Measurements from ENCODE around the gene PDP2.
A peak's percentile ranks its signal among the peaks of the same experiment; 100 is the strongest.
"Not testable (repeated sequence)": the region's sequence is repeated elsewhere in the genome, so short reads cannot be mapped to it uniquely, and the experiment has no call there.

Gene PDP2

DNA sequence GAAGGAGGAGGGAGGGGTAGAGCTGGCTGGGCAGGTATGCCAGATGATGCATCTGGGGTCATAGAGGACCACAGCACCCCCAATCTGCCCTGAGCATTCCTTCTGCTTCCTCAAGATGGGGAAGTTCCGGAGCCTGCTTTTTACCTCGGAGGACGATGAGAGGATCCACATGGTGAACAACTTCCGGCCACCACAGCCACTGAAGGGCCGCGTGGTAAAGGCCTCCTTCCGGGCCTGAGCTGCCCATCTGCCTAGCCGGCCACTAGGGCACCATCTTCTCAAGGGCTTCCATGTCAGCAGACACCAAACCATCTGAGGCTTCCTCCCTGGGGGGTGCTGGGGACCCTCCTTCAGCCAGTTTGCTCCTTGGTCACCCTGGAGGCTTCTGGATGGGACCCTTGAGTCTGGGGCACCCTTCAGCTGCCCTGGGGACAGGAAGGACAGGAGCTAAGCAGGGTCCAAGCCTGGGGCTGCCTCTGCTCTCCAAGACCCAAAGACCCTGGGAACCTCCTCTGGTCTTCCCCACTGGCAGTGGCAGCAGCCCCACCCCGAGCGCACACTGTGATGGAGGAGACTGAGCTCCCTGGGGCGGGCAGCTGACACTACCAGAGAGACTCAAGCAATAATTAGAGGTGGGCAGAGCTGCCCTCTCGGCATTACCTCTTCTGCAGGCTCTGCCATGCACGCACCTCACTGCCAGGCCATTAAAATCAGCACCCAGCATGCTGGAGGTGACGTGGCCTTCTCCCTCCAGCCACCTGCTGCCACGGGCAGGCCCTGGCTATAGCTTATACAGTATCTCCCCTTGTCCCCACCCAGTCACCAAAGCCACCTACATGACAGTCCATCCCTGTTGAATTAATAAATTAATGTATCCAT, 26.8 kb upstream of the PDP2 start:
- no peak for DNase-seq (ENCODE audit: low spot score)

- DNase-seq (ENCODE audit: low spot score): no peak
Measured at GRCh38 chr16:66856184-66856730, 24.1 kb upstream of the PDP2 start.

- no peak for DNase-seq (ENCODE audit: low spot score)
Measured at GRCh38 chr16:66856801-66857200, 23.5 kb upstream of the PDP2 start.

GRCh38 chr16:66857437-66857836, 22.9 kb upstream of the PDP2 start:
- DNase-seq (ENCODE audit: low spot score): no peak

DNA sequence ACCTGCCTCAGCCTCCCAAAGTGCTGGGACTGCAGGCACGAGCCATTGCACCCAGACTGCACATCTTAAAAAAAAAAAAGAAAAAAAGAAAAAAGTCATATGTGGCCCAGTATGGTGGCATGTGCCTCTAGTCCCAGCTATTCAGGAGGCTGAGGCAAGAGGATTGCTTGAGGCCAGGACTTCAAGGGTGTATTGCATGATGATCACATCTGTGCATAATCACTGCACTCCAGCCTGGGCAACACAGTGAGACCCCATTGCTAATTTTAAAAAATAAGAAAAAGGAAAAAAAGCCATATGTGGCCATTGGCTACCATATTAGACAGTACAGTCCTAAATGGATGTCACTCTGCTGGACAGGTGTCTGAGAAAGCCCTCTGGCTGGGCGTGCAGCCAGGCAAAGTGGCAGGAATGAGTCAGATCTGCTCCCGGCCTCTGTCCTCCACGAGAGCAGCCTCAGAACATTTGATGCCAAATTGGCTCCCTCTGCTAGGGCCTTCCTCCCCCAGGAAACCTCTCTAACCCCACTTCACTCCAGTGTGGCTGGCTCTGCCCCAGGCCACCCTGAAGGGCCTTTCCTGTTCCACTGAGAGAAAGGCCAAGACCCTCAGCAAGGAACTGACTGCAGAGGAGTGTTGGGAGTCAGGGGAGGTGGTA, 21.4 kb upstream of the PDP2 start:
- DNase-seq (ENCODE audit: low spot score): peak; percentile 29

DNA sequence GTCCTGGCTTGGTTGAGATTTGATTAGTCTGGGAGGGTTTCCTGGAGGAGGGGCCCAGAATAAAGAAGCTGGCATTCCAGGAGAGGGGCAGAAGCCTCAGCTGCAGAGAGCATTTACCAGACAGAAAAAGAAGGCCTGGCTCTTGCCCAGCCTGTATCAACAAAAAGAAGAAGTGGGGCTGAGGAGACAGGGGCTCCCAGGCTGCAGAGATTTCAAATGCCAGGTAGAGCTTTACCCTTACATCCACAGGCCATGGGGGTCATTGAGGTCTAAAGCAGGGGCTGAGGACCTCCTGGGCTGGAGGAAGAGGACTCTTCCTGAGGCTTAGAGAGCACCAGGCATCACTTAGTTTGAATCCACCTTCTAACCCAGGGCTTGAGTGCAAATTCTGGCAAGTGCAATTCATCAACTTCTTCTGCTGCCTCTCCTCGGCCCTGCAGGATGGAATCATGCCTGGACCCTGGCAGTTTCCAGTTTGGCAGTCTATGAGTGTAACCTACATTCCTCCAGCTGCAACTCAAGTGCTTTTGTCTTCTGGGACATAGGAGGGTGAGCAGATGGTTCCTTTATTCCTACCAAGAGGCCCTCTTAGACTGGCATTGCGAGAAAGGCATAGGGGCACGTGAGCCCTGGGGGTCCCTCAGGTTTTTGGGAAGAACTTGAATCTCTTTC, 20.8 kb upstream of the PDP2 start:
- no peak for DNase-seq (ENCODE audit: low spot score)

DNA sequence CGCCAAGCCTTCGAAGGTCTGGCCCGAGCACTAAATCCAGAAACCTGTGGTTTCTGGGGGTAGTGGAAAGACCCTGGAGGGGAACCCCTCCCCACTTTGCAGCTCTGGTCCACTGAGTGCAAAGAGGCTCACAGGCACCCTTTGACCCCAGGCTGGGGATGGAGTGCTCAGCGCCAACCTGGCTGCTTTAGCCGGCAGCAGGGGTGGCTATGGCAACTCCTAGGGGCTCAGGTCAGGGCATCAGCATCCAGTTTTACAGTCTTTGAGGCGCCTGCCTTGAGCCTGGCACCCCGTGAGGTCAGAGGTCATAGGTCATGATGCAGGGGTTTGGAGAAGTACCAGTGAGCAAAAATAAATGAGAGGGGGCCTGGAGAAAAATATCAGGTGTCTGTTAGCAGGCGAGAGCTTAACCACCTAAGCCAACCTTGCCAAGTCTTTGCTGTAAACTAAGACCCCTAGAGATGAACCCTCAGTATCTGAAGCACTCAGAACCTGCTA, 18.2 kb upstream of the PDP2 start:
- DNase-seq (ENCODE audit: low spot score): no peak

GRCh38 chr16:66863707-66864106, 16.6 kb upstream of the PDP2 start:
- no peak for DNase-seq (ENCODE audit: low spot score)

DNA sequence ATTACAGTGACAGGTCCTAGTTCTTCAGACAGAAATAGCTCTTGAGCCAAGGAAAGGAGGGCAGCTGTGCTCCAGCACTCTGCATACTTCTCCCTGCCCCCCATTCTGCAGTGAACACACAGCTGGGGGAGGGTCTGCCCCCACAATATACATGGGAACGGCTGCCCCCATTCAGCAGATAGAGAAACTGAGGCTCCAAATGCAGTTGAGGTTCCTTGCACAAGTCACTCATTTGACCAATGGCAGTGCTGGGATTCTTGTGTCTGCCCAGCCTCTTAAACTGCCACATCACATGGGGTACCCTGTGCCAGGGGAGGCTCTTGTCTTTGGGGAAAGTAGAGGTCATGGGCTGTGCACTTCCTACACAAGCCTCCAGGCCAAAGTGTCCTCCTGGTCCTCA, 10.9 kb upstream of the PDP2 start:
- DNase-seq (ENCODE audit: low spot score): no peak

GRCh38 chr16:66871363-66871762, 9.0 kb upstream of the PDP2 start:
- DNase-seq (ENCODE audit: low spot score): not testable (repeated sequence)

- no peak for DNase-seq (ENCODE audit: low spot score)
Measured at GRCh38 chr16:66871840-66872239, 8.5 kb upstream of the PDP2 start.

- DNase-seq (ENCODE audit: low spot score): no peak
Measured at GRCh38 chr16:66872559-66872942, 7.8 kb upstream of the PDP2 start.

DNA sequence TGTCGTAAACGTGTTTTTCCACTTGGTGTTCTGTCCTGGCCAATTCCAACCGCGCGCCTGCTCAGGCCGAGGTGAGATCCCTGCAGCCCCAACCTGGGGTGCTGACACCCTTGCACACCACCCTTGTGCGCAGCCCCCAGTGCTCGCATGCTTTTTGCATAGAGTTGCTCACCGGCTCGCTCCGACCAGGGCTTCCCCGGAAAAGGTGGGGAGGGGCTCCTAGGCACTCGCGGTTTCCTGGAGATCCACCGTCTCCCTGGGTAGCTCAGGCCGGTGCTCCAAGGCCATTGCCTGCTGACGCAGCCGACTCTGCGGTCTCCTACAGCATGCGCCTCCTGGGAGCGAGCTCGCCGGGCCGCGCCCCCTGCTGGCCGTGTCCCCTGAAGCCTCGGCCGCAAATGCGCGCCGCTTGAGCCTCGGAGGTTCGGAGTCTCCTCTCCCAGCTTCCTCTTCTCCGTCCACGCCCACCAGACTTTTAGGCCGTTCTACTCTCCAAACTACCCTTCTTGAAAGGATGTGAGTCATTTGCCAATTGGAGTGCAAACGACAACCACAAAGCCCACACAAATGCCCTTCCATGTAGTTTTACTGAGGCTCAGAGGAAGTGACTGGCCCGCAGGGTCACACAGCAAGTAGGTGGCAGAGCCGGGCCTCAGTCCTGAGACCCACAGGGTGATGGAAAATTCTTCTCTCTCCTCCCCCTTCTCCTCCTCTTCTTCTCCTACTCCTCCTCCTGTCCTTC, 7.2 kb upstream of the PDP2 start:
- DNase-seq (ENCODE audit: low spot score): peak; percentile 91

GRCh38 chr16:66873685-66874055, 6.6 kb upstream of the PDP2 start:
- DNase-seq (ENCODE audit: low spot score): no peak

GRCh38 chr16:66874079-66874775, 6.1 kb upstream of the PDP2 start:
- no peak for DNase-seq (ENCODE audit: low spot score)

DNA sequence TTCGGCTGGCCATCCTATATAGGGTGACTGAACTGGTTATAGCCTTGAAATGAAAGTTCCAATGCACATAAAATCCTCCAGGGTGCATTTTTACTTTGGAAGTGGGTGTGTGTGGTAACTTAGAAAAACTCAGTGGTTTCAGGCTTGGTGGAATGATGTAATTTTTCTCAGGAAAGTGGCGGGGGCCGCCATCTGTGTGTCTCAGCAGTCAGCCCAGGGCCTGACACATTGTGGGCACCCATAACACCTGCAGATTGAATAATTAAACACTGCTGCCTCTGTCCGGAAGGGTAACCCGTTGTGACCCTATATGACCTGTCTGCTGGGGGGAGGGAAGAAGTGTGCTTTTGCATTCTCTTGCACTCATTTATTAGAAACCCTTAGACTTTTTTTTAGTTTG, 2.2 kb upstream of the PDP2 start:
- no peak for DNase-seq (ENCODE audit: low spot score)

DNA sequence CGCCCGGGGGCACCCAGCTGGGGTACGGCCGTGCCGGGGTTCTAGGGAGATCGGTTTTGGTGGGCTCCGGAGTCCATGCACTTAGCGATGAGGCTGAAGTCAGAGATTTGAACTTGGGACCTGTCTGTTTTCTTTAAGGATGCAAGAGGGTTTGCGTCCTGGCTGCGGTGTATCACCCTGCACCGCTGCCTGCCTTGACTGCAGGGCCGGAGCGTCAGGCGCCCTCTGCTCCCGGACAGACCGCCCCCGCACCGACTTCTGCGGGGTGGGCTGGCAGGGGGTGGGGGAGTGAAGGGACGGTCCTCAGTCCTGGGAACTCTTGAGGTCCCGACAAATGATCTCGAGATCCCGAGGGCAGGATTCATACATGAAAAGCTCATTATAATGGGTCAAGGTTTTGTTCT, 701 bp downstream of the PDP2 start:
- no peak for DNase-seq (ENCODE audit: low spot score)

- DNase-seq (ENCODE audit: low spot score): no peak
Measured at GRCh38 chr16:66881560-66881959, 1.2 kb downstream of the PDP2 start.

GRCh38 chr16:66881964-66882508, 1.7 kb downstream of the PDP2 start:
- no peak for DNase-seq (ENCODE audit: low spot score)

GRCh38 chr16:66882702-66883101, 2.4 kb downstream of the PDP2 start:
- no peak for DNase-seq (ENCODE audit: low spot score)

- DNase-seq (ENCODE audit: low spot score): no peak
Measured at GRCh38 chr16:66885491-66885890, 5.2 kb downstream of the PDP2 start.
